H1 (cell line): ENCODE measurements around the gene TCAIM.

Experiments
- CHD2 ChIP-seq: IDR thresholded peaks from 2 replicates; pipeline ENCODE4 v1.6.1; 2012; ENCODE audit warnings: low read length, improper control_type of control experiment
- EP300 ChIP-seq, 2 experiments: IDR thresholded peaks; 1 replicate in 1 of 2; 2 replicates in 1 of 2; pipeline ENCODE4 v1.6.1; 2011 to 2012; ENCODE audit warnings: low read depth in 2 of 2, low read length in 2 of 2, mild to moderate bottlenecking in 2 of 2, borderline replicate concordance in 1 of 2, inconsistent platforms in 1 of 2, moderate library complexity in 1 of 2
- HDAC2 ChIP-seq, 2 experiments: fragments of 300-600 bp in 1 of 2; sonication (generic) in 1 of 2; IDR thresholded peaks; 2 replicates each; pipeline ENCODE4 v1.6.1; 2011 to 2012; ENCODE audit warnings: low read depth in 2 of 2, low read length in 2 of 2, mild to moderate bottlenecking in 2 of 2, moderate library complexity in 2 of 2, borderline replicate concordance in 1 of 2, inconsistent platforms in 1 of 2
- NRF1 ChIP-seq: IDR thresholded peaks from 2 replicates; pipeline ENCODE4 v1.6.1; 2011; ENCODE audit warnings: mild to moderate bottlenecking, low read depth, low read length, improper control_type of control experiment
- POLR2A ChIP-seq, 2 experiments: IDR thresholded peaks; 1 replicate in 1 of 2; 2 replicates in 1 of 2; pipeline ENCODE4 v1.6.1; 2011; ENCODE audit warnings: low read depth in 2 of 2, low read length in 2 of 2, mild to moderate bottlenecking in 2 of 2; ENCODE audit errors: control extremely low read depth in 1 of 2
- POLR2AphosphoS5 ChIP-seq: IDR thresholded peaks from 2 replicates; pipeline ENCODE4 v1.6.1; 2011; ENCODE audit warnings: low read depth, low read length
- YY1 ChIP-seq: IDR thresholded peaks from 2 replicates; pipeline ENCODE4 v1.6.1; 2011; ENCODE audit warnings: low read depth, mild to moderate bottlenecking, low read length
- TF ChIP-seq, protein P1 (sequence below), 3 experiments: IDR thresholded peaks; 1 replicate in 2 of 3; 2 replicates in 1 of 3; pipeline versions ENCODE4 v1.5.1 to v1.6.1; 2011; ENCODE audit warnings: low read length in 3 of 3, mild to moderate bottlenecking in 3 of 3, inconsistent platforms in 2 of 3, low read depth in 1 of 3, moderate library complexity in 1 of 3; ENCODE audit not compliant: insufficient read depth in 1 of 3; ENCODE audit errors: control extremely low read depth in 1 of 3
- TF ChIP-seq, protein P2 (sequence below): IDR thresholded peaks from 2 replicates; pipeline ENCODE4 v1.6.1; 2011; ENCODE audit warnings: low read depth, mild to moderate bottlenecking, low read length; ENCODE audit not compliant: insufficient read depth

DNA sequence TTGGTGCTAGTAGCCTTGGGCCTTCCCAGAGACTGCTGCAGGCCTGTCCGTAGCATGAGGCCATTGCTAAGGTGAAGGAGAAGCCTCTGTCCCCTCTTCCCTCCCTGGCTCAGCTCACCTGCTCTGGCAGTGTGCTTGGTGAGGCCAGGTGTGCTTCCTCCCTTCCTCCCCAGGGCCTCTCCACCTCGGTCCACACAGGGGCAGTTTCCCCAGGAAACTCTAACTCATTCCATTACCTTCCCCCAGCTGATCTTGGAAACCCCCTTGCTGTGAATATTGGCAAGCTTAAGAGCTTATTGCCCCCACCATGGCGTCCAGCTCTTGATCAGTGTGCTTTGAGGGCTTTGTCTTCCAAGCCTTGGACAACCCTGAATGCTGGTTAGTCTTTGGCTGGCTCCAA, 86.2 kb downstream of the TCAIM start:
- no peak for TF ChIP-seq NRF1
- no peak for TF ChIP-seq YY1
- no peak for TF ChIP-seq CHD2
- no peak for TF ChIP-seq EP300 (IDR thresholded peaks at IDR 0.05; ENCODE audit: borderline replicate concordance in 1 of 2, low read depth in 2 of 2, low read length in 2 of 2)
- no peak for TF ChIP-seq HDAC2 (IDR thresholded peaks at IDR 0.05; ENCODE audit: borderline replicate concordance in 1 of 2, low read depth in 2 of 2, low read length in 2 of 2)
- TF ChIP-seq, protein P1, sequence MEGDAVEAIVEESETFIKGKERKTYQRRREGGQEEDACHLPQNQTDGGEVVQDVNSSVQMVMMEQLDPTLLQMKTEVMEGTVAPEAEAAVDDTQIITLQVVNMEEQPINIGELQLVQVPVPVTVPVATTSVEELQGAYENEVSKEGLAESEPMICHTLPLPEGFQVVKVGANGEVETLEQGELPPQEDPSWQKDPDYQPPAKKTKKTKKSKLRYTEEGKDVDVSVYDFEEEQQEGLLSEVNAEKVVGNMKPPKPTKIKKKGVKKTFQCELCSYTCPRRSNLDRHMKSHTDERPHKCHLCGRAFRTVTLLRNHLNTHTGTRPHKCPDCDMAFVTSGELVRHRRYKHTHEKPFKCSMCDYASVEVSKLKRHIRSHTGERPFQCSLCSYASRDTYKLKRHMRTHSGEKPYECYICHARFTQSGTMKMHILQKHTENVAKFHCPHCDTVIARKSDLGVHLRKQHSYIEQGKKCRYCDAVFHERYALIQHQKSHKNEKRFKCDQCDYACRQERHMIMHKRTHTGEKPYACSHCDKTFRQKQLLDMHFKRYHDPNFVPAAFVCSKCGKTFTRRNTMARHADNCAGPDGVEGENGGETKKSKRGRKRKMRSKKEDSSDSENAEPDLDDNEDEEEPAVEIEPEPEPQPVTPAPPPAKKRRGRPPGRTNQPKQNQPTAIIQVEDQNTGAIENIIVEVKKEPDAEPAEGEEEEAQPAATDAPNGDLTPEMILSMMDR (IDR thresholded peaks at IDR 0.05; ENCODE audit: control extremely low read depth in 1 of 3, insufficient read depth in 1 of 3, low read depth in 1 of 3, low read length in 3 of 3): no peak
- TF ChIP-seq, protein P2, sequence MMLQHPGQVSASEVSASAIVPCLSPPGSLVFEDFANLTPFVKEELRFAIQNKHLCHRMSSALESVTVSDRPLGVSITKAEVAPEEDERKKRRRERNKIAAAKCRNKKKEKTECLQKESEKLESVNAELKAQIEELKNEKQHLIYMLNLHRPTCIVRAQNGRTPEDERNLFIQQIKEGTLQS: no peak
- TF ChIP-seq POLR2AphosphoS5: no peak
- TF ChIP-seq POLR2A (IDR thresholded peaks at IDR 0.05; ENCODE audit: control extremely low read depth in 1 of 2, low read depth in 2 of 2, low read length in 2 of 2): no peak
